Measurements from ENCODE around the gene CBY2. TPM values are rescaled to one million over a fixed set of nuclear protein-coding genes. Genes with fewer than 3 reads are reported as not detected.
"Not testable (repeated sequence)": the region's sequence is repeated elsewhere in the genome, so short reads cannot be mapped to it uniquely, and the experiment has no call there.

Gene CBY2
- total RNA-seq, 1 donor from 2014 or later: not detected

DNA sequence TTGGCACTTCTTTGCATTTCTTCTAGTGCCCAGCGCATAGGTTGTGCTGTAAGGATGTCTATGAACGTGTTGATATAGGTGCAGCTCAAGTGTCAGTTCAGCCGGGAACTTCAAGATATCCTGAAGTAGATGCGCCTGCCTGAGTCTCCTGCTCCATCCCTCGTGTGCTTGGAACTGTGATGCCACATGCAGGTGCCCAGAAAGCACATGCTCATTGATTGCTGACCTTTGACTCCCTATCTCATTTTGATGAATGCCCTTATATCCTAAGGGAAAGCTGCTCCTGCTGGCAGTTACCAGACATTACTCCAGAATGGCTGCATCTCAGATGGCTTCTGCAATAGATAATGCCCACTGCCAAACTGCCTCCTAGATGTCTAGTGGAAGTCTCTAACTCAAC is 40.9 kb downstream of the CBY2 start:
- DNase-seq (ENCODE audit: low read depth, low spot score): no peak

DNA sequence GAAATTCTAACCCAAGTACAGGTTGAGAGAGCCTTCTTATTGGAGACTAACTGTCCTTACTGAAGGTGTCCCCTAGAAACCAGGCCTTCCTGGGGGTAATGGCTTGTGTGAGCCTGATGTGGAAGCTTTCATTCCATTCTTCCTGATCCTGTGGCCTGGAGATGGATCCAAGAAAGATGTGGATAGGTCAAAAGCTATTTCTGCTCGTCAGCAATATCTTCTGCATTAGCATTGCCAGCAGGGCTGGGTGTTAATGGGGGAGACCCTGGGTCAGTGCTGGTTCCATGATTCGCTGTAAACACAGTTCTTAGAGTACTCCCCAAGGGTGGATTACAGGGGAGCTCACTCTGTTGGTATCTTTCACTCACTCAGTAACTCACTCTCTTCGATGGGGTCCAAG is 42.9 kb downstream of the CBY2 start:
- DNase-seq (ENCODE audit: low read depth, low spot score): no peak

DNA sequence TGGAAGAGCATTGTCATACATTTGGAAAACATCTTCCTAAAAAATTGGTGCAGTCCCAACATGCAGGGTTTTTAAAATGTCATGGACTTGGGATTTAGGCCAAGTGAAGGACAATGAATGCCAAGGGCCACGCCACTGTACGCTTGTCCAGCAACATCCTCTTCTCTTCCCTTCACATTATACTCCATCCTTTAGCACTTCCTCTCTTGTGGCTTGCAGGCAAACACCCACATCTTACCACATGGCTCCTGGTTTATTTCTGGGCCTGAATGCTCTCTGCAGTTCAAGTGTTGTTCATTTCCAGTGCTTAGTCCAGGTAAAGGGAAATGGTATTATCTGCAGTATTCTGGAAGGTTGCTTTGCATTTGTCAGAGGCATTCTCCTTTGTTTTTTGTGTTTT is 45.0 kb downstream of the CBY2 start:
- DNase-seq (ENCODE audit: low read depth, low spot score): no peak

DNA sequence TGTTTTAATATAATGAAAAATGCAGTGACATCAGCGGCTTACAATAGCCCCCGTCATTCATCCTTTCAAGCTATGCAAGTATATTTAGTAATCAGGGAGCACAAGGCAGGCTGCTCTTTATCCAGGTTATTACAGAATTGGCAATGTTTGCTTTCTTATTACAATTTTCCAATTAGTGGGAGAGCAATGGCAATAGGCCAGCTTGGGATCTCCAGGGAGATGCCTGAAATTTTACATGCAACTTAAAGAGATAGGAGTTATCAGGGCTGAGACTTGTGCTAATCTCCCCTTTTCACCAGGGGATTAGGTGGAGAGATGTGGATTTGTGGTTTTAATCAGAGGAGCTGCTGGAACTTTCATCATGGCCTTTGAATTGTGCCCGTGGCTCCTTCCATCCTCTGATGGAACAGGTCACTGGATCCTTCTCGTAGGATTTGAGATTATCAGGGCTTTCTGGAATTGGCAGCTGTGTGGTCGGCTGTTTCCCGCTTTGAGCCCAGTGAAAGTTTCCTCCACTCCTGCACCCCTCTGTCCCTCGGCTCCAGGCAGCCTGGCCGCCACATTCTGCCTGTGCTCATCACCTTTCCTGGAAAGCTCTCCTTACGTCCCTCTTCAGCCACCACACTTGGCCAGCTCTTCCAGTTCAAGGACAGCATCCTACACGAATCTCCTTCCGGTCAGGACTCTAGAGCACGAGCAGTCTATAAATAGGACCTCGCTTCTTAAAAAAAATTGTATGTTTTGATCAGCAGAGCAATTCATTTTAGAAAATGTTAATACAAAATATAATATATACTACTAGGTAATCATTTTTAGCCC is 47.0 kb downstream of the CBY2 start:
- DNase-seq (ENCODE audit: low read depth, low spot score): no peak

DNA sequence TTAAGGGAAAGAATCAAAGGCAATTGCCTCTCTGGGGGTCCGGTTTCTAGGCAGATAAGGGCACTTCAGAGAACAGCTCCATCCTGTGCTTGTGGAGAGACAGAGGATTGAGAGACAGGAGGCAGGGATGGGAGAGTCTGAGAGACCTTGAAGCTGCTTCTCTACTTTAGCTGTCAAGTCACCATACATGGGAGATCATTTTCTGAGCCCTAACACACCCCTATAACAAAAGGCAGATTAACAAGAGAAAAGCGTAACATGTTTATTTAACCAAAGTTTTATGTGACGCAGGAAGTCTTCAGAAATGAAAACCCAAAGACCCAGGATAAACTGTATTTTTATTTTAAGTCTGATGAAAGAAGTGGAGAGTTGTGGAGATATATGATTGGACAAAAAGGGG is 48.4 kb downstream of the CBY2 start:
- no peak for DNase-seq (ENCODE audit: low read depth, low spot score)

DNA sequence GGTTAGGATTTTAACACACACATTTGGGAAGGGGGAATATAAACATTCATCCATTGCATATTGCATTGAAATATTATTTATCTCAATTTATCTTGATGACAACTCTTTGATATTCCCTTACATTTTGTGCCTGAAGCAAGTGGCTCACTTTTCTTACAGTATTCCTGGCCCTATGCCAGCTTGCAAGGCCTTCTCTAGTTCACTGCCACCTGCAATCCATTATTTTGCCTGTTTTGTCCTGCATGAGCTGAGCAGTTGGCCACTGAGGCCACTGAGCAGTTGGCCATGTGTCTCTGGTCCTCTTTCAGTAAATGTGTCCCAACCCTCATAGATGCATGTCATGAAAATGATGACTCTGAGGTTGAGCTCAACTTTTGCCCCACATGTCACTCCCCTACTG is 49.8 kb downstream of the CBY2 start:
- no peak for DNase-seq (ENCODE audit: low read depth, low spot score)

DNA sequence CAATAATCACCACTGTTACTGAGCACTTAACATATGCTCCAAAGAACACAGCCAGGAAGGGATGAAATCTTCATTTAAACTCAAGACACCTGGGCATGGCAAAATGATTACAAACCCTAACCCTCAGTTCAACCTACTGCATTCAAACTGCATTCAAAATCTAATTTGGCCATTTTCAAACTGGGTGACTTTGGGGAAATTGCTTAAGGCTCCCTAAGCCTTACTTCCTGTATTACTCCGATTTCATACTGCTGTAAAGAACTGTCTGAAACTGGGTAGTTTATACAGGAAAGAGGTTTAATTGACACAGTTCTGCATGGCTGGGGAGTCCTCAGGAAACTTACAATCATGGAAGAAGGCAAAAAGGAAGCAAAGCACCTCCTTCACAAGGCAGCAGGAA is 50.4 kb downstream of the CBY2 start:
- no peak for DNase-seq (ENCODE audit: low read depth, low spot score)

DNA sequence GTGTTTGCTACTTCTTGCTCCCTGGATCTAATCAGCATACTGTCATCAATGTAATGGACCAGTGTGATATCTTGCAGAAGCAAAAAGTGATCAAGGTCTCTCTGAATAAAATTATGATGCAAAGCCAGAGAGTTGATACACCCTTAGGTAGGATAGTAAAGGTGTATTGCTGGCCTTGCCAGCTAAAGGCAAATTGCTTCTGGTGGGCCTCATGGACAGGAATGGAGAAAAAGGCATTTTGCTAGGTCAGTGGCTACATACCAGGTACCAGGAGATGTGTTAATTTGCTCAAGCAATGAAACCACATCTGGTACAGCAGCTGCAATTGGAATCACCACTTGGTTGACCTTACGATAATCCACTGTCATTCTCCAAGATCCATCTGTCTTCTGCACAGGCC is 54.4 kb downstream of the CBY2 start:
- DNase-seq (ENCODE audit: low read depth, low spot score): not testable (repeated sequence)

DNA sequence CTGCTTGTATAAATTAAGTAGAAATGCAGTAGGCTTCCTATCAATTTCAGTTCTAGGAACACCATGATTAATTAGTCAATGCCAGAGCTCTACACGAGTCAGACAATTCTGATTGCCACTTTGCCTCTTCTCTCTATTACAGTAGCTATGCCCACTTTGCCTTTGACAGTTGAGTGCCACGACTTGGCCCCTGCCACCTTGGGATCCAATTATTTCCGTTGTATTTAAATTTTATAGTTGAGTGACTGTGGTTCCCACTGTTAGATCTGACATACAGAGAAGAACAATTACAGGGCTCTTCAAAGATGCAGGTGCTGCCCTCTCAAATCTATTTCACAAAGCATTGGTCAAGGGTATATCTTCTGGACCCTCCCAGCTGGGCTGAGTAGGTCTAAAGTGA is 55.5 kb downstream of the CBY2 start:
- not testable (repeated sequence) for DNase-seq (ENCODE audit: low read depth, low spot score)

DNA sequence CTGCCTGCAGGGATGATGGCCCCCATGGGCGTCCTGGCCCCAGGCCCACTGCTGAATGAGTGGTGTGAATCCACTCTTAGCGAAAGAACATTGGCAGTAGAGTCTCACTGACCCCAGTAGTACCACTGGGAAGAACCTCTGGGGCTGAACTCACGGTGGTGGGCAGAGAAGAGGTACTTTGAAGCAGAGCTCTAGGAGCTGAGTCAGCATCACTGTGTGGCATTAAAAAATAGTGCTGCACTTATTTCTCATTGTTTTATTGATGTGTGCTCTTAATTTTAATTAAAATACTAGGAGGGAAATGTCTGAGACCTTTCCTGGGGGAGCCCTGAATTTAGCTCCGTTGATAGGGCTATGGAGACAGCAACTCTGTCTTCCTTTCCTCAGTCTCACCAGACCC is 61.3 kb downstream of the CBY2 start:
- DNase-seq (ENCODE audit: low read depth, low spot score): no peak

Other genes starting within 250 kb of the CBY2 start
- gene COG3, start 237.4 kb upstream of the CBY2 start, total RNA-seq: 30.8 and 33.2 TPM in 2 replicates
- gene ERICH6B, start 86.6 kb upstream of the CBY2 start, total RNA-seq: not detected in 2 replicates
- gene SIAH3, start 149.4 kb downstream of the CBY2 start, total RNA-seq: not detected in 2 replicates

Measured in pulmonary artery endothelial cell (primary cell).